ENCODE measurements around the gene SELE. TPM values are rescaled to one million over a fixed set of nuclear protein-coding genes. Genes with fewer than 3 reads are reported as not detected.

The SELE gene, protein sequence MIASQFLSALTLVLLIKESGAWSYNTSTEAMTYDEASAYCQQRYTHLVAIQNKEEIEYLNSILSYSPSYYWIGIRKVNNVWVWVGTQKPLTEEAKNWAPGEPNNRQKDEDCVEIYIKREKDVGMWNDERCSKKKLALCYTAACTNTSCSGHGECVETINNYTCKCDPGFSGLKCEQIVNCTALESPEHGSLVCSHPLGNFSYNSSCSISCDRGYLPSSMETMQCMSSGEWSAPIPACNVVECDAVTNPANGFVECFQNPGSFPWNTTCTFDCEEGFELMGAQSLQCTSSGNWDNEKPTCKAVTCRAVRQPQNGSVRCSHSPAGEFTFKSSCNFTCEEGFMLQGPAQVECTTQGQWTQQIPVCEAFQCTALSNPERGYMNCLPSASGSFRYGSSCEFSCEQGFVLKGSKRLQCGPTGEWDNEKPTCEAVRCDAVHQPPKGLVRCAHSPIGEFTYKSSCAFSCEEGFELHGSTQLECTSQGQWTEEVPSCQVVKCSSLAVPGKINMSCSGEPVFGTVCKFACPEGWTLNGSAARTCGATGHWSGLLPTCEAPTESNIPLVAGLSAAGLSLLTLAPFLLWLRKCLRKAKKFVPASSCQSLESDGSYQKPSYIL
- 0.94 TPM for total RNA-seq

DNA sequence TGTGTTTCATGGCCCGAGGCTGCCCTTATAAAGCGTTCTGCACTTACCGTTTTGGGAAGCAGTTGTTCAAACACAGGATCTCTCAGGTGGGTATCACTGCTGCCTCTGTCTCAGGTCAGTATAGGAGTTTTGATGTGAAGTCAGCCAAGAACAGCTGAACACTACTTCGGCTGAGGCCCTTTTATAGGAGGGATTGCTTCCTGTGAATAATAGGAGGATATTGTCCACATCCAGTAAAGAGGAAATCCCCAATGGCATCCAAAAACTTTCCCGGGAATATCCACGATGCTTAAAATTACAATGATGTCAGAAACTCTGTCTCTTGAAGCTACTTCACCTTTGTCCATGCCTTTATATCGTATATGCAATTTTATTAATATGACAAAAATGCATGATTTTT, at the start of gene SELE:
Gene SELE (minus strand): TSS at position 156 of the 400 bp plus-strand sequence. CDS start 467 bp downstream, outside the sequence.
- DNase-seq: no peak

DNA sequence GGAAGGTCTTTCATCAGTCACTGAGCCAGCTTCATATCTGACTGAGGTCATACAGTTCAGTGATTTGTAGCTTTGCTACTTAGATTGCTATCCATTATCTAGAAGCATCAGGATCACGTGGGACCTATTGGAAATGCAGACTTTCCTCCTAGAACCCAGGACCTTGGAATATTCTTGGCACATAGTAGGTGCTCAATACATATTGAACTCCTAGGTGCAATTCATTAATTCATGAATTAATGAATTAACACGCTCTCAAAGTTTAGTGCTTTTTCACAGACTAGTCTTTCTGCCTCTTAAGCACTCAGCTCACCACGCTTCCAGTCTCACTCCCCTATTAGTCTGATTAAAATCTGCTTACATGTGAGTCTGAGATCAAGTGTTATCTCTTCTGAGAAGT, 48.7 kb upstream of the SELE start:
- DNase-seq: no peak

DNA sequence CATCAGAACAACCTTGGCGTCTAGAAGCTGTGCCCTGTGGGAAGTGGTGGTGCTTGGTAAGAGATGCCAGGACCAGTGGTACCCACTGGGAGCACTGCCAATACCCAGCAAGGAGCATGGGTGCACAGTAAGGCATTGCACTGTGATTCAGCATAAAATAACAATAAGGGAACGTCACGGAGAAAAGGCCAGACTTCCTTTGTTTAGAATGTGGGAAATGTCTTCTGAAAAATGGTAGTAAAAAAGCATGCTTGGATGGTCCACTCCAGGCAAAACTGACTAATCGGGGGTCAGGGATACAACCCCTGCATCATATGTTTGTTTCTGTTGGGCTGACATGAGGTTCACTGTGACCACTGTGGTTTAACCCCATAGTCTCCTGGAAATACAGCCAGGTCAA, 46.1 kb upstream of the SELE start:
- DNase-seq: no peak

DNA sequence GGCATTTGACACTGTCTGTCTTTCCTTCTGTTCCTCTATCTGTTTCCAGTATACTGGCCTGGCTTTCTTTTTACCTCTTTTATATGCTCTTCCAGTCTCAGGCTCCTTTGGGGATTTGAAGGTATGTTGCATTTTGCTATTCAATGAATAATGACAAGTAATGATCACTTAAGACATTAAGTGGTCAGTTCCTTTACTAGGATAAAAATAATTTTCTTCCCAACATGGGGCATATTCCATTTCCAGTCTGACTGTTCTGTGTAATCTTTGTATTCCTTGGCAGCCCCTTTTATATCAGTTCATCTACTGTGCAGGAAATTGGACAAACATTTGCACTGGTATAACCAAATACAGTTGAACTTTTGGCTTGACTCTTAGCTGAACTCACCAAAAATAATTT, 45.3 kb upstream of the SELE start:
- DNase-seq: no peak

DNA sequence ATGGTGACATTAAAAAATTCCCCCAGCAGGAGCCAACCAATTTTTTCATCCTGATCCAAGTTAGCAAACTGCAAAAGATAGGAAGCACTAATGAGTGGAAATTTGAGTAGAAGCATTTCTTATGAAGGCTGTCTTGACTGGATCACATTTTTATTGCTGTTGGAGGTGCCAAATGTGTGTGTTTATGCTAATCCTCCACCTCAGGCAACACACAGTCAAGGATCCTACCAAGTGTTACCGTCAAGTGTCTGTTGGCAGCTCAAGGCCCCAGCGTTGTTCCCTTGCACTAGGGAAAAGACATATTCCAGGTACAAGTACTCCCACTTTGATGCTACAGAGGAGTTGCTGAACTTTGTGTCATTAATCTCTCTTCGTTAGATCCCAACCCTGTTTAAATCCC, 42.6 kb upstream of the SELE start:
- no peak for DNase-seq

DNA sequence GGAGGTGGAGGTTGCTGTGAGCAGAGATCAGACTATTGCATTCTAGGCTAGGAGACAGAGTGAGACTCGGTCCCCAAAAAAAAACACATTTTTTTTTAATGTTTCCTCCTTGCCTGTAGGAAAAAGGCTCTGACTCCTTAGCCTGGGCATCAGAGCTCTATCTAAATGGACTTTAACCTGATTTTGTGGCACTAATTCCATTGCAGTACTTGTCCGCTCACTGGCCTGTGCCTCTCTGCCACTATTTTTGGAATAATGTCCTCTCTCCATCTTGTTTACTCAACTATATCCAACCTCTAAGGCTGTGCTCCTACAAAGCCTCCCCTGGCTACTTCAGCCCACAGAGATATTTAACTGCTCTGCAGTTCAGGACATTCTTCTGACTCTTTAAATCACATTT, 34.3 kb upstream of the SELE start:
- DNase-seq: no peak

DNA sequence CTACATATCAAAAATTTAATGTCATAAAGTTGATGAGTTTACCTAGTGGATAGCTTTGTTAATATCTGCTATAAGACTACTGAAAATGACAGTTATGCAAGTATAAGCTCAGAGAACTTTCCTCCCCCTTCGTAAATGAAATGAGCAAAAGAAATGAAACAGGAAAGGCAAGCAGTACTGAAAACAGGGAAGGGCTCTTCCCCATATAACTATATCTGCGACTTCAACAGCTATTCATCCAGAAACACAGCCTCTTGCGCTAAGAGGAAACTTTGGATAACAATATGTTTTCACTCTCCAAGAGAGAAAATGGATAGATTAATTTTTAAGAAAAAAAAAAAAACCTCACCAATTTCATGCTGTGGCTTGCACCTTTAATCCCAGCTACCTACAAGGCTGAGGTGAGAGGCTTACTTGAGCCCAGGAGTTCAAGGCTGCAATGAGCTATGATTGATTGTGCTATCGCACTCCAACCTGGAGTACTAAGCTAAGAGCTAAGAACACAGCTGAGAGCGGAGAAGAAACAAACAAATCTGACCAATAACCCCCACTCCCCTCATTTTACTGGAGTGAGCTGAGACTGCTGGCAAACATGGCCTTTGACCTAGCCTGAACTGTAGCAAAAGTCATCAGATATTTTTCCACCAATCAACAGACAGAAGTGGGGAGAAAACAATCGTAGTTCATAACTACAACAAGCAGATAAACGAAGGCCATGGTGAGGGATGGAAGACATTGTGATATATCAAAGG, 31.9 kb upstream of the SELE start:
- DNase-seq: no peak

DNA sequence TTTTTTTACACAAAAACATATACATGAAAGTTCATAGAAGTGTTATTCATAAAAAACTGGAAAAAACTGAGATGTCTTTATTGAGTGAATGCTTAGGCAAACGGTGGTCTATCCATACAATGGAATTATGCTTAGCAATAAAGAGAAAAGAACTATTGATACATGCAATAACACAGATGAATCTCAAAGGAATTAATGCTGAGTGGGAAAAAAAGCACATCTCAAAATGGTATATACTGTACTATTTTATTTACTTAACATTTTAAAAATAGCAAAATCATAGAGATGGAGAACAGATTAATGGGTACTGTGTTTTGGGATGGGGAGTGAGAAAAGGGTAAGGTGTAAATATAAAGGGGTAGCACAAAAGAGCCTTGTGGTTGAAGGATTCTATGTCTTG, 31.0 kb upstream of the SELE start:
- no peak for DNase-seq

DNA sequence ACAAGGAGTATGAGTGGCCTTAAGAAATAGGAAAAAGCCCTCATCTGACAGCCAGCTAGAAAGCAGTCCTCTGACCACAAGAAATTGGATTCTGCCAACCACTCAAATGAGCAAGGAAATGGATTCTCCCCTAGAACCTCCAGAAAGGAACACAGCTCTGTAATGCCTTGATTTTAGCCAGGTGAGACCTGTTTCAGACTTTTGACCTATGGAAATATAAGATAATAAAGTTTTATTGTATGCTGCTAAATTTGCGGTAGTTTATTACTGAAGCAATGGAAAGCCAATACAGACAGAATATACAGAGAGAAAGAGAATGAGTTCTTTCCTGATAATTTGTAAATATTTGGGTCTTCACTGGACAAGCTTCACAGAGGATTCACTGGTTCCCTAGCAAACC, 28.8 kb upstream of the SELE start:
- DNase-seq: no peak

DNA sequence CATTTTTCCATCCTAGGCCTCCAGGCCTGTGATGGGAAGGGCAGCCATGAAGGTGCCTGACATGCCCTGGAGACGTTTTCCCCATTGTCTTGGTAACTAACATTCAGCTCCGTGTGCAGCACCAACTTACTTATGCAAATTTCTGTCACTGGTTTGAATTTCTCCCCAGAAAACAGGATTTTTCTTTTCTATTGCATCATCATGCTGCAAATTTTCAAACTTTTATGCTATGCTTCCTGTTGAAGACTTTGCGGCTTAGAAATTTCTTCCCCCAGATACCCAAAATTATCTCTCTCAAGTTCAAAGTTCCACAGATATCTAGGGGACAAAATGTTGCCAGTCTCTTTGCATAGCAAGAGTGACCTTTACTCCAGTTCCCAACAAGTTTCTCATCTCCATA, 25.2 kb upstream of the SELE start:
- DNase-seq: no peak

DNA sequence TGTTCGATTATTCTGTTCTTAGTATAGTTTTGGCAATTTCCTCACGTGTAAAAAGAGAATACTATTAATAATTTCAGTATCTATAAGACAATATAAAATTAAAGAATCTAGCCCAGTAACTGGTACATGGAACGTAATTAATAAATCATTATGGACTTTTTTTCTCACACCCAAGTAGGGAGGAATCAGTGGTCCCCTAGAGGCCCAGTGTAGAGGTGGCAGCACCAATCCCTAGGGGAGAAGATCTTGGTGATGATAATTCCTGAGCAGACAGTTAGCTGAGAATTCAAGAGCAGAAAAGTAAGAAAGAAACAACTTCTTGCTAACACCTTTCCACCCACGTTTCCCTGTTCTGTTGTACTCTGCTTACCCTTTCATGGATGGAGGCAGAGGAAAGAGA, 19.7 kb upstream of the SELE start:
- DNase-seq: no peak

DNA sequence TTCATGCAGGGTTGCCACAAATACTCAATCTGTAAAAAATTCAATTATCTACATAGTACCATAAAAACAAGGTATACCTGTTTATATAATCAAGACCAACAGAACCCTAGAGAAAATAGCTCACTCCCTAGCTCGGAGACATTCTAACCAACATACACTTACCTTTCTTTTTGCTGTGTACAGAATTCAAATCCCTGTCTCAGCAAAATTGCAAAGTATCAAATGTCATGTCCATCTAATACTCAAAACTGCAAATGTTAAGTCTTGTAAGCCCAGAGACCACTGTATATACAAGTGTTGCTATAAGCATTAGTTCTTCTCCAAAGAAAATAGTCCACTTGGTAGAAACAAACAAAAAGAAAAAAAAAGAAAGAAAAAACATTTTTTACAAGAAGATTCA, 16.2 kb upstream of the SELE start:
- no peak for DNase-seq

DNA sequence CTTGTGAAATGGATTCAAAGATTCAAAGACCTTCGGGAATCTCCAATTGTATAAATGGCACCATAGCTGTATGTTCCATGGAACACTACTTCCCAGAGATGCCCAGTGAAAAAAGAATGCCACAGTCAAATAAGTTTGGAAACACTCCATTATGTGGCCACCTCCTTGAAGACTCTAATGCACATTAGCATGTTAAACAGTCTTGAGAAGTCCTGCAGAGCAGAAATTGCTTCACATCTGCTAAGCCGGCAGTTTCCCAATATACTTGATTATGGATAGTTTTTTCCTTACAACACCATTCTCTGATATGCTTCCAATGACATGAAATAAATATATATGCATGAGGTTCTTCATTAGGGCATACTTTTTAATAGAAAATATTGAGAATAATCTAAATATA, 12.7 kb upstream of the SELE start:
- DNase-seq: no peak

DNA sequence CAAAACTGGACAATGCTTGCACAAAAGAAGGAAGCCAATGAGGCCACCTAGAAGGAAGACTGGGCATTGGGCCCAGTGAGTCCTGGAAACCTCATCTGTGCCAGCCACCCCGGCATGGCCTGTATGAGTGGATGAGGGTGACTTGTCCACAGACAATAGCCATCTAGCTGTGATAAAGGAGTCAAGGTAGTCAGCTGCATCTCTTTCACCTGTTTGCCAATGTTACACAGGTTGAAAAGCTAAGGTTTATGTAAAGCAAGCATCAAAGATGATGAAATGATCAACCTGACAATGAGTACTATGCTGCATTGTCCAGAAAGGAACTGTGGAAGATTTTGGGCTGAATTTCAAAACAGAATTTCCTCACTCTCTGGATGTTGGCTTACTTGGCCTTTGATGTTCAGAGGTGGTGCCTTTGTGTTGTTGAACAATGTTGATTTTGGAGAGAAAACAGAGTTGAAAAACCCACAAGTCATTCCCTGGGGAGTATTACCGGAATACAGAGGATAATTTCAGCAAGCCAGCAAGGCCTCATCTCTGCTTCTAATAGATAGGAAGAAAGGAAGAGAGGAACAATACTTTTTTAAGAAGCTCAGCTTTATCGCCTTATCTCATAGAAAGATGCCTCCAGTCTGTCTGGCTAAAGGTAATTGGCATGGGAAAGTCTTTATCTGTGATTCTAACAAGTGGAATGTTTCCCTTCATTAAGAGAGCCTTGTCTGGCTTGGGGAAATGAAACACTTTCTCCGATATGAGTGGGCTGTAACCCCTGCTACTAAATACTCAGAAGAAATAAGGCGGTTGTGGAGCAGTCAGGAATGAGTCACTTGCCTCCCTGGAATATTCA, 11.4 kb upstream of the SELE start:
- no peak for DNase-seq

DNA sequence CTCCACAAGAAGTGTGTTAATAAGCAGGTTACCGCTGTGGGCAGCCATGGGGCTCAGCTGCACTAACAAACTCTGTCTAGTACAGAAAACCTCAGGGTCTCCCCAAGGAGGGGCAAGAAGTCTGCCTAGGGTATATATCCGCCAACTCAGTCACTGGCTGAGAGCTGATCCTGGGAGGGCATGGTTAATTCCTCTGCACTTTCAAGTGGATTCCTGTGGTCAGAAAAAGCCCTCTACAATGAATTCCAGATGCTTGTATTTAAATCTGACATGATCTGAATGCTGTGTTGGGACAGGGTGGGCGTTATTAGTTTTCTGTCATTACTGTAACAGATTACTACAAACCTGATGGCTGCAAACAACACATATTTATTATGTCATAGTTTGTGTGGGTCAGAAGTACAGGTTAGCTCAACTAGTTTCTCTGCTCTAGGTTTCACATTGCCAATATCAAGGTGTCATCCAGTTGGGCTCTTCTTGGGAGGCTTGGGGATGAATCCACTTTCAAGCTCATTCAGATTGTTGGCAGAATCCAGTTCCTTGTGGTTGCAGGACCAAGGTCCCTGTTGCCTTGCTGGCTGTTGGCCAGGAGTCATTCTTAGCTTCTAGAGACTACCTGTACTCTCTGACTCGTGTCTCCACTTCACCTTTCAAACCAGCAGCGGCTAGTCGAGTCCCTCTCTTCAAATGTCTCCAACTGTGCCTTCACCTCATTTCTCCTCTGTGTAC, 8.0 kb upstream of the SELE start:
- no peak for DNase-seq

DNA sequence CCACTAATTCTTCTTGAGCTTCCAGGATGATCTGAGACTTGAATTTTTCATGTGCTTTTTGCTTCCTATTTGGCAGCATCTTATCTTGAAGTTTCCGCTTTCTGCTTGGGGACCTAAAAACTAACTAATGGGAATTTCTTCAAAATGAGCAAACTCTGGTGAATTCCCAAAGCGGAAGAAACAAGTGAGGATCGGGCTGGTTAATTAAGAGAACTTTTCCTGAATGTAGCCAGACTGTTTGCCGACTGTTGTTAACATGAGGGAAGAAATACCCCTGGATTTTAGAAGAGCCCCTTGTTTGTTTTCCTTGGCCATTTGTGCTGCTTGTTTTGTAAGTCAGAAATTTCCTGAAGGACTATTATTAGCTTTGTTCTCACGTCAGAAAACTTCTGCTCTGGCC, 6.1 kb upstream of the SELE start:
- DNase-seq: no peak

DNA sequence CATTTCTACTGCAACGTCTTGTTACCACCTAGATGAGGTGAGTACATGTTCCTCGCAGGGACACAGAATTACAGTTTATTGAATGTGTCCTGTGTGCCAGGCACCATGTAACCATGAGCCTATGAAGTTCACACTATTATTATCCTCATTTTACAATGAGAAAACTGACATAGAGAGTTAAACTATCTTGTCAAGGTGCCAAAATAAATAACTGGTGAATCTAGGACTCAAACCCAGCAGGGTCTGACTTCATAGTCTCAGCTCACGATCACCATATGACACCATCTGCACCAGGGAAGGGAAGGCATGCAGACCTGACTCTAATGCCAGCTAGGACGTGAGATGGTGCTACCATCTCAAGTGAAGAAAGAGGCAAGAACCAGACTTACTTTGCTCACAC, 2.4 kb downstream of the SELE start:
- no peak for DNase-seq

DNA sequence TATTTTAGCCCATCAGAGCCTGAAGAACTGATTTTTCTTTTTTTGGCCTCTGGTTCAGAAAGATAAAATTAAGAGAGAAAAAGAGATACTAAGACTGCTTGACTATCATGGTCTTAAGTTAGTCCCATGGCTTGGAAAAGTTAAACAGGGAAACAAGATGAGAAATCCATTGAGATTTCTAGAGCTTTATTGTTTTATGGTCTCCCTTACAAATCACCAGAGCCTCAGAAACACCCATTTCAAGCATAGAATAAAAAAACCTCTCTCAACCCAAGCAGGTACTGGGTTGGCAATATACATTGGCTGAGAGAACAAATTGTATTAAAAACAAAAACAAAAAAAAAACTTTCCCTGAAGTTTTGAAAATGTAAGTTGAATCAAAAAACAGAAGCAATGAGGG, 3.9 kb downstream of the SELE start:
- no peak for DNase-seq

DNA sequence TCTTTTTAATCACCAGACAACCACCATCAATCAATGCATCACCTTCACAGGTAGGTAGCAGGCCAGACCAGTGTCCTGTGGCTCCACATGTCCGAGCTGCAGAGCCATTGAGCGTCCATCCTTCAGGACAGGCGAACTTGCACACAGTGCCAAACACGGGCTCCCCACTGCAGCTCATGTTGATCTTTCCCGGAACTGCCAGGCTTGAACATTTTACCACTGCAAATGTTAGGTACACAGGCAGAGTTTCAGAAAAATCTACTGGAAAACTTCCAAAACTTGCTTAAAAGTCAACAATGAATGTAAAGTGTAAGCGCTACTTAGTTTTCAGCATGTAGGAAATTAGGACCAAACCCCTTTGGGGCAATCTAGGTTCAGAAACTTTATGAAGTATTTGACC, 6.6 kb downstream of the SELE start:
- no peak for DNase-seq

DNA sequence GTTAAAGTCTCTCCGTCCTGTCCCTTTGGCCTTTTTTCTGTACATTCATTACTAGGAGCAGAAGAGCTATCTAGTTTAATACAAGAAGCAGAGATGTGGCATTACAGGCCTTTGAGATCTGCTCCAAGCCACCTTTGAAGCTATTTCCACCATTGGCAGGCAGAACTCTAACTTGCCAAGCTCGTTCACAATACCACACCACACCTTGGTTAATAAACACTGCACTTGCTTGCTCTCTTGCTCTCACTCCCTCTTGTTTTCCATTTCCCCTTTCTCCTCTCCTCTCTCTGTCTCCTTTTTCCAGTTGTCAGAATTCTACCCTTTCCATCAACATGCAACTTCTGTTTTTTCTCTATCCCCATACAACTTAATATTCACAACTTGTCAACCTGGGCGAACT, 7.0 kb downstream of the SELE start:
- DNase-seq: no peak

DNA sequence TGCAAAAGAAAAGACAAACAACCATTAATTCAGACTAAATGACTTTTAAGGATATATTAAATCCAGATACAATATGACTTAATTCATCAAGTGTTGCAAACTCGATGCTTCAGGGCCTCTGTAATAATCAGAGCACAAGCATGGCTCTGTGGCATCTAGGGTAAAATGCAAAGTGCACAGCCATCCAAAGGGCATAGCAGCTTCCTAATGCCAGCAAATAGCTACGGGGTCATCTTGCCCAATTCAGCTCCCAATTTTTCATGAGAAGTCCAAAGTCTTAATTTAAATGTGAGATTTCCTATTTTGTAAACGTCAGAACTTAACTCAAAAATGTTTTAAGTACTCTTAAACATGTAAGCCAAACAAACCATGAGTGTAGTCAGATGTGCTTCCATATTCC, 7.9 kb downstream of the SELE start:
- no peak for DNase-seq

DNA sequence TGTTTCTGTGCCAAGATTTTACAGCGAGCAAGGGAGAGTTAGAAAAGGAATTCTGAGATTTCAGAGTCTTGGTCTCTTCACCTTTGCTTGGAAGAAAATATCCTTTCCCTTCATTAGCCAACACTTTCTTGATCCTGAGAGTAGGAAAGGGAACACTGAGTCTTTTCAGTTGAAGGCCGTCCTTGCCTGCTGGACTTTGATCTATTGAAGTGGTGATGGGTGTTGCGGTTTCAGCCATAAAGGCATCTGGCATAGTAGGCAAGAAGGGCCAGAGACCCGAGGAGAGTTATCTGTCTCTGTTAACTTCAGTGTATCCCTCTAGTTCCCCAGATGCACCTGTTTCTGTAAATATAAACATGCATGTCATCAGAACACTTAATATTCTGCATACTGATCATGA, 9.7 kb downstream of the SELE start:
- no peak for DNase-seq

Data from occipital lobe (tissue), 2 donors.